ENCODE data around the gene RNF135.
"Not testable (repeated sequence)": the region's sequence is repeated elsewhere in the genome, so short reads cannot be mapped to it uniquely, and the experiment has no call there.

RNF135 gene

GRCh38 chr17:30928584-30928983, 42.3 kb upstream of the RNF135 start:
- in situ Hi-C loops (cut with HindIII; ENCODE audit: low sequenced_read_pairs): no loop called here
- DNase-seq (ENCODE audit: low read depth, low spot score): no peak
- no peak for TF ChIP-seq CTCF (IDR thresholded peaks at IDR 0.05; ENCODE audit: low read depth, low read length)
- no peak overlapping the region for H3K4me3 ChIP-seq (ENCODE audit: low read depth, low read length)

- in situ Hi-C loops (cut with HindIII; ENCODE audit: low sequenced_read_pairs): no loop called here
- TF ChIP-seq CTCF (IDR thresholded peaks at IDR 0.05; ENCODE audit: low read depth, low read length): no peak
- H3K4me3 ChIP-seq (ENCODE audit: low read depth, low read length): no peak overlapping the region
- no peak for DNase-seq (ENCODE audit: low read depth, low spot score)
Measured at GRCh38 chr17:30929081-30929633, 41.7 kb upstream of the RNF135 start.

GRCh38 chr17:30929861-30930260, 41.0 kb upstream of the RNF135 start:
- H3K4me3 ChIP-seq (ENCODE audit: low read depth, low read length); DNase-seq (ENCODE audit: low read depth, low spot score); in situ Hi-C loops (cut with HindIII; ENCODE audit: low sequenced_read_pairs): not testable (repeated sequence)

- no peak for TF ChIP-seq CTCF (IDR thresholded peaks at IDR 0.05; ENCODE audit: low read depth, low read length)
- DNase-seq (ENCODE audit: low read depth, low spot score): no peak
- no peak overlapping the region for H3K4me3 ChIP-seq (ENCODE audit: low read depth, low read length)
- in situ Hi-C loops (cut with HindIII; ENCODE audit: low sequenced_read_pairs): no loop called here
Measured at GRCh38 chr17:30930495-30930894, 40.3 kb upstream of the RNF135 start.

GRCh38 chr17:30931582-30931981, 39.3 kb upstream of the RNF135 start:
- in situ Hi-C loops (cut with HindIII; ENCODE audit: low sequenced_read_pairs); DNase-seq (ENCODE audit: low read depth, low spot score); H3K4me3 ChIP-seq (ENCODE audit: low read depth, low read length): not testable (repeated sequence)

GRCh38 chr17:30933966-30934365, 36.9 kb upstream of the RNF135 start:
- TF ChIP-seq CTCF (IDR thresholded peaks at IDR 0.05; ENCODE audit: low read depth, low read length): no peak
- no peak for DNase-seq (ENCODE audit: low read depth, low spot score)
- in situ Hi-C loops (cut with HindIII; ENCODE audit: low sequenced_read_pairs): no loop called here
- H3K4me3 ChIP-seq (ENCODE audit: low read depth, low read length): no peak overlapping the region

- no peak for TF ChIP-seq CTCF (IDR thresholded peaks at IDR 0.05; ENCODE audit: low read depth, low read length)
- in situ Hi-C loops (cut with HindIII; ENCODE audit: low sequenced_read_pairs): no loop called here
- no peak overlapping the region for H3K4me3 ChIP-seq (ENCODE audit: low read depth, low read length)
- DNase-seq (ENCODE audit: low read depth, low spot score): no peak
Measured at GRCh38 chr17:30939051-30939689, 31.7 kb upstream of the RNF135 start.

All from astrocyte of the spinal cord (primary cell).